ENCODE results near the gene LARP4B.

LARP4B gene

GRCh38 chr10:955127-955819 is 23.8 kb upstream of the LARP4B start:
- Histone ChIP-seq H3K36me3 (no peaks in the 10 kb centered on the region), H3K4me1 (ENCODE audit: control insufficient read depth in 1 of 2, insufficient read depth in 1 of 2, low read depth in 1 of 2, low read length in 1 of 2) (no peaks in the 10 kb centered on the region), H3K27me3 (no peaks in the 10 kb centered on the region), H3K9me3 (no peaks in the 10 kb centered on the region), H3K4me3 (ENCODE audit: low read depth in 1 of 2, low read length in 1 of 2) (no peak overlapping the region), H3K27ac (no peak overlapping the region)
- TF ChIP-seq CTCF (IDR thresholded peaks at IDR 0.05), result no peak

DNA sequence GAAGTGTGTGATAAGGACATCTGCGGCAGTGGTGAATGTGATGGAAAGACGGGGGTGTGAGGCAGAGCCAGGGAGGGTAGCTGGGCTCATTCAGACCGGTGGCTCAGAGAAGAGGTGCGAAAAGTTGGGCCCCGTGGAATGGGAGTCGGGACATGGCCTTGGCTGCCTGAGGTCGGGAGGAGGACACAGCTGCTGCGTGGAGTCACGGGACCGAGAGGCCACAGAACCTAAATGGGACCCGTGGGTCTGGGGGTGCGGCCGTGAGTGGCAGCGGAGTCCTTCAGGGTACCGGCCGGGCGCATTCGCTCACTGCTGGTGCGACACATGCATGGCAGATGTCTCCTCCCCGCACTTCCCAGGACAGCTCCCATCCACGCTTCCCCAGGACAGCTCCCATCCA is 22.9 kb upstream of the LARP4B start:
- H3K27me3 ChIP-seq, result no peaks in the 10 kb centered on the region
- no peaks in the 10 kb centered on the region for H3K4me1 ChIP-seq (ENCODE audit: control insufficient read depth in 1 of 2, insufficient read depth in 1 of 2, low read depth in 1 of 2, low read length in 1 of 2)
- H3K9me3 ChIP-seq, result no peaks in the 10 kb centered on the region
- H3K36me3 ChIP-seq, result no peaks in the 10 kb centered on the region
- H3K4me3 ChIP-seq (ENCODE audit: low read depth in 1 of 2, low read length in 1 of 2), result no peak overlapping the region
- no peak for TF ChIP-seq CTCF (IDR thresholded peaks at IDR 0.05)
- no peak overlapping the region for H3K27ac ChIP-seq

- H3K27ac ChIP-seq, result no peak overlapping the region
- TF ChIP-seq CTCF (IDR thresholded peaks at IDR 0.05), result no peak
- no peaks in the 10 kb centered on the region for H3K36me3 ChIP-seq
- H3K9me3 ChIP-seq, result no peaks in the 10 kb centered on the region
- no peaks in the 10 kb centered on the region for H3K27me3 ChIP-seq
- no peaks in the 10 kb centered on the region for H3K4me1 ChIP-seq (ENCODE audit: control insufficient read depth in 1 of 2, insufficient read depth in 1 of 2, low read depth in 1 of 2, low read length in 1 of 2)
- H3K4me3 ChIP-seq (ENCODE audit: low read depth in 1 of 2, low read length in 1 of 2), result no peak overlapping the region
Observed at GRCh38 chr10:953836-954235, 22.3 kb upstream of the LARP4B start.

GRCh38 chr10:949446-949845 is 17.9 kb upstream of the LARP4B start:
- no peak overlapping the region for H3K4me3 ChIP-seq (ENCODE audit: low read depth in 1 of 2, low read length in 1 of 2)
- no peaks in the 10 kb centered on the region for H3K9me3 ChIP-seq
- peaks cover 22 to 28% of the 10 kb centered on the region in 2 experiments for H3K4me1 ChIP-seq (ENCODE audit: control insufficient read depth in 1 of 2, insufficient read depth in 1 of 2, low read depth in 1 of 2, low read length in 1 of 2)
- no peak overlapping the region for H3K27ac ChIP-seq
- no peaks in the 10 kb centered on the region for H3K36me3 ChIP-seq
- TF ChIP-seq CTCF (IDR thresholded peaks at IDR 0.05), result no peak
- H3K27me3 ChIP-seq, result no peaks in the 10 kb centered on the region

GRCh38 chr10:948347-948746 is 16.8 kb upstream of the LARP4B start:
- Histone ChIP-seq H3K36me3 (no peaks in the 10 kb centered on the region), H3K4me3 (ENCODE audit: low read depth in 1 of 2, low read length in 1 of 2) (no peak overlapping the region), H3K27me3 (no peaks in the 10 kb centered on the region), H3K27ac (no peak overlapping the region), H3K4me1 (ENCODE audit: control insufficient read depth in 1 of 2, insufficient read depth in 1 of 2, low read depth in 1 of 2, low read length in 1 of 2) (peaks cover 29 to 34% of the 10 kb centered on the region in 2 experiments), H3K9me3 (no peaks in the 10 kb centered on the region)
- TF ChIP-seq CTCF (IDR thresholded peaks at IDR 0.05), result no peak
